GM23338 (cell line): ENCODE measurements around the gene GCKR. TPM values are rescaled to one million over a fixed set of nuclear protein-coding genes. Genes with fewer than 3 reads are reported as not detected.

ENCODE experiments used
- polyA plus RNA-seq: library from polyadenylated mRNA; unstranded; fragments of >200 nt; fragmentation: Nextera tagmentation; extraction: Ambion mirVana; gene quantifications from 2 replicates; pipeline ENCODE4 v1.2.1, GENCODE V29; 2016
- small RNA-seq: library from RNA; depleted of rRNA; stranded (forward); fragments of <200 nt; gene quantifications from one replicate; pipeline ENCODE3, GENCODE V24; 2014; ENCODE audit warnings: low replicate concordance
- total RNA-seq: library from RNA; depleted of rRNA; stranded (reverse); fragments of >200 nt; shearing (Covaris generic); gene quantifications from 2 replicates; pipeline ENCODE4 v1.2.3, GENCODE V29; 2014; rRNA removed

The GCKR gene
- total and polyA plus RNA-seq, 2 experiments from 2014 or later = not detected

Small RNA genes within 50 kb of the gene (small RNA-seq; reads per million reads assigned to genes)
- not detected for gene RNU6-986P

Other genes with a start within 250 kb of the GCKR start
- gene SLC30A3, start 233.8 kb upstream of the GCKR start, total RNA-seq = 5.1 and 8.3 TPM in 2 replicates
- gene SLC30A3, start 233.8 kb upstream of the GCKR start, polyA plus RNA-seq = 4.1 and 6.0 TPM in 2 replicates
- gene DNAJC5G, start 221.4 kb upstream of the GCKR start, total RNA-seq = 0.39 and 0.59 TPM in 2 replicates
- gene DNAJC5G, start 221.4 kb upstream of the GCKR start, polyA plus RNA-seq = not detected in 2 replicates
- gene TRIM54, start 214.4 kb upstream of the GCKR start, total RNA-seq = 3.3 and 4.5 TPM in 2 replicates
- 1.6 and 3.4 TPM in 2 replicates for gene TRIM54, start 214.4 kb upstream of the GCKR start, polyA plus RNA-seq
- 0.59 TPM in 1 of 2 replicates, not detected in the other for gene UCN, start 188.4 kb upstream of the GCKR start, total RNA-seq
- 0.30 and 0.99 TPM in 2 replicates for gene UCN, start 188.4 kb upstream of the GCKR start, polyA plus RNA-seq
- 52.5 and 68.9 TPM in 2 replicates for gene MPV17, start 173.7 kb upstream of the GCKR start, total RNA-seq
- gene MPV17, start 173.7 kb upstream of the GCKR start, polyA plus RNA-seq = 93.1 and 94.2 TPM in 2 replicates
- gene GTF3C2, start 140.1 kb upstream of the GCKR start, total RNA-seq = 110 and 118 TPM in 2 replicates
- gene GTF3C2, start 140.1 kb upstream of the GCKR start, polyA plus RNA-seq = 69.1 and 81.7 TPM in 2 replicates
- gene EIF2B4, start 126.5 kb upstream of the GCKR start, total RNA-seq = 43.9 and 51.4 TPM in 2 replicates
- gene EIF2B4, start 126.5 kb upstream of the GCKR start, polyA plus RNA-seq = 64.0 and 64.4 TPM in 2 replicates
- gene SNX17, start 126.2 kb upstream of the GCKR start, total RNA-seq = 58.0 and 66.2 TPM in 2 replicates
- 32.6 and 34.0 TPM in 2 replicates for gene SNX17, start 126.2 kb upstream of the GCKR start, polyA plus RNA-seq
- 13.2 and 13.4 TPM in 2 replicates for gene ZNF513, start 116.1 kb upstream of the GCKR start, total RNA-seq
- gene ZNF513, start 116.1 kb upstream of the GCKR start, polyA plus RNA-seq = 10.4 and 11.3 TPM in 2 replicates
- 178 and 183 TPM in 2 replicates for gene PPM1G, start 87.2 kb upstream of the GCKR start, total RNA-seq
- 201 and 211 TPM in 2 replicates for gene PPM1G, start 87.2 kb upstream of the GCKR start, polyA plus RNA-seq
- 118 and 128 TPM in 2 replicates for gene NRBP1, start 68.2 kb upstream of the GCKR start, total RNA-seq
- 73.4 and 75.0 TPM in 2 replicates for gene NRBP1, start 68.2 kb upstream of the GCKR start, polyA plus RNA-seq
- 6.6 and 15.8 TPM in 2 replicates for gene KRTCAP3, start 54.5 kb upstream of the GCKR start, total RNA-seq
- 51.2 and 52.4 TPM in 2 replicates for gene KRTCAP3, start 54.5 kb upstream of the GCKR start, polyA plus RNA-seq
- 17.2 and 17.6 TPM in 2 replicates for gene IFT172, start 7.1 kb upstream of the GCKR start, total RNA-seq
- gene IFT172, start 7.1 kb upstream of the GCKR start, polyA plus RNA-seq = 8.9 and 9.1 TPM in 2 replicates
- 13.3 and 13.7 TPM in 2 replicates for gene FNDC4, start 1.6 kb upstream of the GCKR start, total RNA-seq
- gene FNDC4, start 1.6 kb upstream of the GCKR start, polyA plus RNA-seq = 5.9 and 7.8 TPM in 2 replicates
- gene ZNF512, start 86.2 kb downstream of the GCKR start, total RNA-seq = 26.5 and 38.4 TPM in 2 replicates
- 21.8 and 26.0 TPM in 2 replicates for gene ZNF512, start 86.2 kb downstream of the GCKR start, polyA plus RNA-seq
- 1.7 and 1.9 TPM in 2 replicates for gene CCDC121, start 132.2 kb downstream of the GCKR start, total RNA-seq
- 1.6 and 2.1 TPM in 2 replicates for gene CCDC121, start 132.2 kb downstream of the GCKR start, polyA plus RNA-seq
- gene GPN1, start 132.2 kb downstream of the GCKR start, total RNA-seq = 40.3 and 41.2 TPM in 2 replicates
- 20.8 and 23.7 TPM in 2 replicates for gene GPN1, start 132.2 kb downstream of the GCKR start, polyA plus RNA-seq
- 16.5 and 17.7 TPM in 2 replicates for gene SUPT7L, start 166.8 kb downstream of the GCKR start, total RNA-seq
- gene SUPT7L, start 166.8 kb downstream of the GCKR start, polyA plus RNA-seq = 13.5 and 13.7 TPM in 2 replicates
- gene SLC4A1AP, start 167.1 kb downstream of the GCKR start, total RNA-seq = 19.0 and 24.3 TPM in 2 replicates
- gene SLC4A1AP, start 167.1 kb downstream of the GCKR start, polyA plus RNA-seq = 25.2 and 29.2 TPM in 2 replicates